ENCODE measurements around the gene ARMC9.

The ARMC9 gene

DNA sequence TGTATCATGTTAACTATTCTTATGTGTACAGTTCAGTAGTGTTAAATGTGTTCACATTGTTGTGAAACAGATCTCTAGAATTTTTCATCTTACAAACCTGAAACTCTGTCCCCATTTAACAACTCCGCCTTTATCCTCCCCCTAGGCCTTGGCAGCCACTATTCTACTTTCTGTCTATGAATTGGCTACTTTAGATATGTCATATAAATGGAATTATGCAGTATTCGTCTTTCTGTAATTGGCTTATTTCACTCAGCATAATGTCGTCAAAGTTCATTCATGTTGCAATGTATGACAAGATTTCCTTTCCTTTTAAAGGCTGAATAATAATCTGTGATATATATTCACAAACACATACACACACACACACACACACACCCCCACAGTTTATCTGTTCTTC is 12.4 kb downstream of the ARMC9 start:
- ChIA-PET CTCF (no interaction called here), POLR2A (ENCODE audit: low non-redundant PET) (no interaction called here)
- no peak for DNase-seq (ENCODE audit: low spot score)
- no peak overlapping the region for H3K27ac ChIP-seq
- TF ChIP-seq, protein P1, sequence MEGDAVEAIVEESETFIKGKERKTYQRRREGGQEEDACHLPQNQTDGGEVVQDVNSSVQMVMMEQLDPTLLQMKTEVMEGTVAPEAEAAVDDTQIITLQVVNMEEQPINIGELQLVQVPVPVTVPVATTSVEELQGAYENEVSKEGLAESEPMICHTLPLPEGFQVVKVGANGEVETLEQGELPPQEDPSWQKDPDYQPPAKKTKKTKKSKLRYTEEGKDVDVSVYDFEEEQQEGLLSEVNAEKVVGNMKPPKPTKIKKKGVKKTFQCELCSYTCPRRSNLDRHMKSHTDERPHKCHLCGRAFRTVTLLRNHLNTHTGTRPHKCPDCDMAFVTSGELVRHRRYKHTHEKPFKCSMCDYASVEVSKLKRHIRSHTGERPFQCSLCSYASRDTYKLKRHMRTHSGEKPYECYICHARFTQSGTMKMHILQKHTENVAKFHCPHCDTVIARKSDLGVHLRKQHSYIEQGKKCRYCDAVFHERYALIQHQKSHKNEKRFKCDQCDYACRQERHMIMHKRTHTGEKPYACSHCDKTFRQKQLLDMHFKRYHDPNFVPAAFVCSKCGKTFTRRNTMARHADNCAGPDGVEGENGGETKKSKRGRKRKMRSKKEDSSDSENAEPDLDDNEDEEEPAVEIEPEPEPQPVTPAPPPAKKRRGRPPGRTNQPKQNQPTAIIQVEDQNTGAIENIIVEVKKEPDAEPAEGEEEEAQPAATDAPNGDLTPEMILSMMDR (conservative IDR thresholded peaks at IDR 0.05; ENCODE audit: low read depth): no peak

DNA sequence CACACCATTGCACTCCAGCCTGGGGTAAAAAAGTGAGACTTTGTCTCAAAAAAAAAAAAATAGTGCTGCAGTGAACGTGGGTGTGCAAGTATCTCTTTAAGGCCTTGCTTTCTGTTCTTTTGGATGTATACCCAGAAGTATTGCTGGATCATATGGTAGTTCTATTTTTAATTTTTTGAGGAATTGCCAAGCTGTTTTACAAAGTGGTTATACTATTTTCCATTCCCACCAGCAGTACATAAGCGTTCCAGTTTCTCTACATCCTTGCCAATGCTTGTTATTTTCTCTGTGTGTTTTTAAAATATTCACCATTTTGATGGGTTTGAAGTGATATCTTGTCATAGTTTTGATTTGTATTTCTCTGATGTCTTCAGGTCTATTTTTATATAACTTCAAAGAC is 13.1 kb downstream of the ARMC9 start:
- CTCF ChIA-PET: interaction anchor here (0.7 kb wide), 1 partner anchor 1057 kb away, joined by 7 read pairs; no protein-coding TSS in a partner anchor
- TF ChIP-seq, protein P1 (conservative IDR thresholded peaks at IDR 0.05; ENCODE audit: low read depth): no peak
- no peak overlapping the region for H3K27ac ChIP-seq
- no peak for DNase-seq (ENCODE audit: low spot score)
- POLR2A ChIA-PET (ENCODE audit: low non-redundant PET): interaction anchor here (0.6 kb wide), 1 partner anchor 312 kb away, joined by 3 read pairs; no protein-coding TSS in a partner anchor

DNA sequence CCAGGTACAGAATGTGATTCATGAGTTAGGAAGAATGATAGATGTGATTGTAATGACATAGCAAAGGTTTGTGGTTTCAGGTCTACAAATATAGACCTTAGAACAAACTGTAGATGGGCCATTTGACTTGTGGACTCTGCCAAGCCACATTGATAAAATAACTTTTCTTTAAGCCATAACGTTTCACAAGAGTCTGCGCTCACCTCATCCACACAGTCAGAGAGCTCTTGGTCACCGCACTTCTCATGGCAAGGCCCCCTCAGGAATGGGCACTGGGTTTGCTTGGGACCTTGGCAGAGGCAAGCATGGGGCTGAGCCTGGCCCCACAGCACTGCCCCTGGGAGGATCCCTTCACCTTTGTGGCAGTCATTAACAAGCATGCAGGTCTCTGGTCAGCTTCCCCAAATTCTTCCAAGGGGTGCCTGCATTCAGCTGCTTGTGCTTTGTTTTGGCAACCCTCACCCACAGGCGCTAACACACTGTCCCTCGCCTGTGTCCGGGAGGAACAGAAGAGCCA is 14.0 kb downstream of the ARMC9 start:
- TF ChIP-seq, protein P1 (conservative IDR thresholded peaks at IDR 0.05; ENCODE audit: low read depth): no peak
- DNase-seq (ENCODE audit: low spot score): no peak
- ChIA-PET CTCF (interaction anchor here (0.5 to 0.6 kb wide), 2 partner anchors 19 to 200 kb away, joined by 3 to 10 read pairs; no protein-coding TSS in a partner anchor), POLR2A (ENCODE audit: low non-redundant PET) (no interaction called here)
- H3K27ac ChIP-seq: no peak overlapping the region

DNA sequence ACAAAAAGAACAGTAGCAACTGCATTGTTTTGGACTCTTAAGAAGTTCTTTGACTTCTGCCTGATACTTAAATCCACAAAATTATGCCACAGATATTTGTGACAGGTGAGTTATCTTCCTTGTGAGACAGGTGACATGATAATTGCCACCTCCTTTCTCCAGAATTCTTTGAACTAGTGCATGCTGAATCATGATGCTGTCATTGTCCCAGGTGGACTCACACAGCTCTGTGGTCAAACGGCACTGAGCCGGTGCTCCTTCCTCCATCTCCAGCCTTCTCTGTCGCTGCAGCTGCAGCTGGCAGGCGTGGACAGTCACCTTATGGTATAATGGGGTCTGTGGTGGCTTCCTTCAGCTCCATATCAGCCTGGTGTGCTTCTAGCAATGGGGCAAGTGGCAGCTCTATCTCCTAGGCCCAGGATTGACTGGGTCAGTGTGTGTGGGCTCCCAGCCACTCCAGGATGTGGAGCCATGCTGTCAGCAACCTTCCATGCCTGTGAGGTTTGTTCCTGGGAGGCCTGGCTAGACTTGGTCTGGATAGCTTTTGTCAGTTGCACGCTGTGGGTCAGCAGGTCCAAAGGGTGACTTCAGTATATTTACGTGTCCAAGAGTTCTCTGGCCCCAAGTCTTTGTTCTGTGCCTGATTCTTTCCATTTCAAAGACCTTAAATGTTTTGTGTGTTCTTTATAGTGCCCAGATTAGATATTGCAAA is 15.7 kb downstream of the ARMC9 start:
- DNase-seq (ENCODE audit: low spot score): no peak
- TF ChIP-seq, protein P1 (conservative IDR thresholded peaks at IDR 0.05; ENCODE audit: low read depth): no peak
- ChIA-PET POLR2A (ENCODE audit: low non-redundant PET) (no interaction called here), CTCF (no interaction called here)
- H3K27ac ChIP-seq: no peak overlapping the region

DNA sequence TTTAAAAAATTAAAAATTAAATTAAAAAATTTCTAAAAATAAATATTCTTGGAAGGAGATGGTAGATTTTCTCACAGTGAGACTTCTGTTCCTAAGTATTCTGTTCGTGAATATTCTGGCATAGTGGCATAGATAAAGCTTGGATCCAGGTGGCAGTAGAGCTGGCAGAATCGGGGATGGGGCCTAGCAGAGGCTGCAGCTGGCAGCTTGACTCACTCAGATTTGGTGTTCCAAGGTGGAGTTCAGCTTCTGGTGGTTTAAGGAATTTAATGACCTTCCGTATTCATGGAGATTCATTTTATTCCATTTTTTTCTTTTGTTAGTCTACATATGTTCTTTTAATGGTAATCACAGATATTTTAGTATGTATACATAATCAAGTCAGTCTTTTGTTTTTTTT is 19.9 kb downstream of the ARMC9 start:
- no peak for DNase-seq (ENCODE audit: low spot score)
- no peak overlapping the region for H3K27ac ChIP-seq
- CTCF ChIA-PET: interaction anchor here (0.6 to 1.7 kb wide), 3 partner anchors 194 to 240 kb away, joined by 3 to 4 read pairs (median 3); no protein-coding TSS in a partner anchor
- POLR2A ChIA-PET (ENCODE audit: low non-redundant PET): no interaction called here
- TF ChIP-seq, protein P1 (conservative IDR thresholded peaks at IDR 0.05; ENCODE audit: low read depth): no peak

DNA sequence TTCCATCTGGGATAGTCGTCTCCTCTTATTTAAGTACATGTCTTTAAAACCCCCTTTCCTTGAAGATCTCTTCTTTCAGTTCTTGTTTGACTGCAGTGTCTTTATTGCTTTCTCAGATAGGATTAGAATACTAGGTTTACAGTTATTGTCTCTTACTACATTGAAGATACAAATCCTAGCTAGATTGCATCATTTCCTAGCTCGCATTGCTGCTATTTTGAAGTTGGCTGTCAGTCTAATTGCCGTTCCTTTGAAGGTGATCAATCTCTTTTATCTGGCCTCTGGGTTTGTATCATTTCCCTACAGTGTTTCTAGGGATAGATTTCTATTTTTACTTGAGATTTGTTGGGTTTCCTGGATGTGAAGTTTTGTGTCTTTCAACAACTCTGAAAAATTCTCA is 20.9 kb downstream of the ARMC9 start:
- CTCF ChIA-PET: interaction anchor here (1.7 kb wide), 1 partner anchor 193 kb away, joined by 4 read pairs; no protein-coding TSS in a partner anchor
- POLR2A ChIA-PET (ENCODE audit: low non-redundant PET): no interaction called here
- no peak for DNase-seq (ENCODE audit: low spot score)
- TF ChIP-seq, protein P1 (conservative IDR thresholded peaks at IDR 0.05; ENCODE audit: low read depth): no peak
- no peak overlapping the region for H3K27ac ChIP-seq

Data from RWPE1 (cell line).